ENCODE results near the gene CCL24.
"Not testable (repeated sequence)": the region's sequence is repeated elsewhere in the genome, so short reads cannot be mapped to it uniquely, and the experiment has no call there.

Gene CCL24

GRCh38 chr7:75813781-75814236 lies at the start of gene CCL24:
CCL24 (minus strand) TSS chr7:75813806; CDS start chr7:75813715, 91 bp downstream.
- no peak for DNase-seq (ENCODE audit: low read depth)
- H3K4me3 ChIP-seq (ENCODE audit: low read depth, low read length) = no peak within 1 kb of the TSS

- H3K4me3 ChIP-seq (ENCODE audit: low read depth, low read length) = no peak overlapping the region
- DNase-seq (ENCODE audit: low read depth) = no peak
These were observed 48.0 kb upstream of the CCL24 start for GRCh38 chr7:75861636-75862035.

GRCh38 chr7:75858410-75858809 lies 44.8 kb upstream of the CCL24 start:
- DNase-seq (ENCODE audit: low read depth) = no peak

GRCh38 chr7:75856536-75856935 lies 42.9 kb upstream of the CCL24 start:
- H3K4me3 ChIP-seq (ENCODE audit: low read depth, low read length) = no peak overlapping the region
- no peak for DNase-seq (ENCODE audit: low read depth)

More at GRCh38 chr7:75858410-75858809, 44.8 kb upstream of the CCL24 start:
- H3K4me3 ChIP-seq (ENCODE audit: low read depth, low read length) = no peak overlapping the region

GRCh38 chr7:75854813-75855345 lies 41.3 kb upstream of the CCL24 start:
- DNase-seq (ENCODE audit: low read depth); H3K4me3 ChIP-seq (ENCODE audit: low read depth, low read length): not testable (repeated sequence)

GRCh38 chr7:75854233-75854632 lies 40.6 kb upstream of the CCL24 start:
- DNase-seq (ENCODE audit: low read depth) = no peak

GRCh38 chr7:75850235-75850634 lies 36.6 kb upstream of the CCL24 start:
- H3K4me3 ChIP-seq (ENCODE audit: low read depth, low read length) = no peak overlapping the region

More at GRCh38 chr7:75854233-75854632, 40.6 kb upstream of the CCL24 start:
- H3K4me3 ChIP-seq (ENCODE audit: low read depth, low read length) = no peak overlapping the region

GRCh38 chr7:75849573-75849972 lies 36.0 kb upstream of the CCL24 start:
- no peak for DNase-seq (ENCODE audit: low read depth)
- no peak overlapping the region for H3K4me3 ChIP-seq (ENCODE audit: low read depth, low read length)

More at GRCh38 chr7:75850235-75850634, 36.6 kb upstream of the CCL24 start:
- no peak for DNase-seq (ENCODE audit: low read depth)

GRCh38 chr7:75847707-75848106 lies 34.1 kb upstream of the CCL24 start:
- no peak for DNase-seq (ENCODE audit: low read depth)

GRCh38 chr7:75845132-75845531 lies 31.5 kb upstream of the CCL24 start:
- H3K4me3 ChIP-seq (ENCODE audit: low read depth, low read length); DNase-seq (ENCODE audit: low read depth): not testable (repeated sequence)

More at GRCh38 chr7:75847707-75848106, 34.1 kb upstream of the CCL24 start:
- H3K4me3 ChIP-seq (ENCODE audit: low read depth, low read length) = no peak overlapping the region

- no peak for DNase-seq (ENCODE audit: low read depth)
- H3K4me3 ChIP-seq (ENCODE audit: low read depth, low read length) = no peak overlapping the region
These were observed 30.6 kb upstream of the CCL24 start for GRCh38 chr7:75844158-75844557.

- no peak for DNase-seq (ENCODE audit: low read depth)
- H3K4me3 ChIP-seq (ENCODE audit: low read depth, low read length) = no peak overlapping the region
These were observed 30.1 kb upstream of the CCL24 start for GRCh38 chr7:75843613-75844116.

GRCh38 chr7:75842836-75843446 lies 29.3 kb upstream of the CCL24 start:
- peak; percentile 84 for DNase-seq (ENCODE audit: low read depth)

GRCh38 chr7:75840029-75840428 lies 26.4 kb upstream of the CCL24 start:
- no peak for DNase-seq (ENCODE audit: low read depth)
- no peak overlapping the region for H3K4me3 ChIP-seq (ENCODE audit: low read depth, low read length)

More at GRCh38 chr7:75842836-75843446, 29.3 kb upstream of the CCL24 start:
- H3K4me3 ChIP-seq (ENCODE audit: low read depth, low read length) = peak overlapping the region; percentile 28

- H3K4me3 ChIP-seq (ENCODE audit: low read depth, low read length); DNase-seq (ENCODE audit: low read depth): not testable (repeated sequence)
These were observed 24.8 kb upstream of the CCL24 start for GRCh38 chr7:75838281-75838930.

- DNase-seq (ENCODE audit: low read depth) = no peak
- no peak overlapping the region for H3K4me3 ChIP-seq (ENCODE audit: low read depth, low read length)
These were observed 23.2 kb upstream of the CCL24 start for GRCh38 chr7:75836798-75837197.

- DNase-seq (ENCODE audit: low read depth) = no peak
- H3K4me3 ChIP-seq (ENCODE audit: low read depth, low read length) = no peak overlapping the region
These were observed 22.2 kb upstream of the CCL24 start for GRCh38 chr7:75835688-75836285.

- DNase-seq (ENCODE audit: low read depth); H3K4me3 ChIP-seq (ENCODE audit: low read depth, low read length): not testable (repeated sequence)
These were observed 20.1 kb upstream of the CCL24 start for GRCh38 chr7:75833662-75834061.

GRCh38 chr7:75830978-75831377 lies 17.4 kb upstream of the CCL24 start:
- no peak for DNase-seq (ENCODE audit: low read depth)
- no peak overlapping the region for H3K4me3 ChIP-seq (ENCODE audit: low read depth, low read length)

- not testable (repeated sequence) for H3K4me3 ChIP-seq (ENCODE audit: low read depth, low read length); DNase-seq (ENCODE audit: low read depth)
These were observed 16.1 kb upstream of the CCL24 start for GRCh38 chr7:75829656-75830055.

Measured in skeletal muscle cell (primary cell).